ENCODE results near the gene UTF1.
"Not testable (repeated sequence)": the region's sequence is repeated elsewhere in the genome, so short reads cannot be mapped to it uniquely, and the experiment has no call there.

The UTF1 gene

GRCh38 chr10:133230387-133231195 lies 574 bp downstream of the UTF1 start:
- no peak for DNase-seq

DNA sequence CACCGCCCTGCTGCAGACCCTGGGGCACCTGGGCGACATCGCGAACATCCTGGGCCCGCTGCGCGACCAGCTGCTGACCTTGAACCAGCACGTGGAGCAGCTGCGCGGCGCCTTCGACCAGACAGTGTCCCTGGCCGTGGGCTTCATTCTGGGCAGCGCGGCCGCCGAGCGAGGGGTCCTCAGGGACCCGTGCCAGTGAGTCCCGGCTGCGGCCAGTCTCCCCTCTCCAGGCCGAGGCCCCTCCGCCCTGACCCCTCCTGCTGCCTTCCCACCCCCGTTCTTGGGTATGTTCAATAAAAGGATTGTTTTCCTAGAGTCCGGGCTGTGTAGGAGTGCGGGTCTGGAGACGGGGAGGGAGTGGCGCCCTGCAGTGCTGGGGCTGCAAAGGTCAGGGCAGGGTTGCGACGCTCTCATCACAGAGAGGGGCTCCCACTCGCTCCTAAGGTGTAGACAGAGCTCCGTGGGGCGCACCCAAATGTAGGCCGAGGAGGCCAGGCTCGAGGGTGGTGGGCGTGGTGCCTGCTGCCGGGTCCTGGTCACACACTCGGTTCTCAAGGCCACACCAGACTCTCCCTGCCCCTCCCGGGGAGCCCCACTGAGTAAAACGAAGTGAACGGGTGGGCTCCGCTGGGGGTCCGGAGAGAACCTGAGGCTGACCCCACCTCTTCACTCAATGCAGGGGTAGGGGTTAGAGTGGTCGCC lies 1.4 kb downstream of the UTF1 start:
- no peak for DNase-seq

DNA sequence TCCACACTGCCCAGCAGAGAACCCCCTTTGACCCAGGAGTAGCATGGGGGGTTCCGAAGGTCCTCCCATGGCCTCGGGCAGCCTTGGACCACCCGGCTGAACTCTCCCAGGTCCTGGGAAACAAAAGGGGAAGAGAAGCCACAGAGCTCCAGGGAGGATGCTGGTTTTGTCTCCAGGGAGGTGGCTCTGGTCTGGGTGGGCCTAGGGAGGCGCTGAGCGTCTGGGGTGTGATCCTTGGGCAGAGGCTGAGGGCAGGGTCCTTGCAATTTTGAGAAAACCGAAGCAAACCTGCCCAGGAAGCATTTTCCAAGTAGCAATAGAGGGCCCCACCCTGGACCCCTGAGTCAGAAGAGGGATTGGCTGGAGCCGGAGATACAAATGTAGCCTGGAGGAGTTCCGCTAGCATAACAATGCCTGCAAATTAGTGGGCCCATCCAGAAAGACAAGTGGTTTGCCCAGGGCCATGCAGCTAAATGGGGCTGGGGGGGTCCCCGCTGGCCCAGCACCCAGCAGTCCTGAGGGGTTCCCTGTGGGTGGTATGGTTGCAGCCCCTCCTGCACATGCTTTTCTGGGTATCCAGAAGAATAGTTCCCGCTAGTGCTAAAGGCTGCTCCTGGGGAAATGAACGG lies 2.0 kb downstream of the UTF1 start:
- DNase-seq = no peak

DNA sequence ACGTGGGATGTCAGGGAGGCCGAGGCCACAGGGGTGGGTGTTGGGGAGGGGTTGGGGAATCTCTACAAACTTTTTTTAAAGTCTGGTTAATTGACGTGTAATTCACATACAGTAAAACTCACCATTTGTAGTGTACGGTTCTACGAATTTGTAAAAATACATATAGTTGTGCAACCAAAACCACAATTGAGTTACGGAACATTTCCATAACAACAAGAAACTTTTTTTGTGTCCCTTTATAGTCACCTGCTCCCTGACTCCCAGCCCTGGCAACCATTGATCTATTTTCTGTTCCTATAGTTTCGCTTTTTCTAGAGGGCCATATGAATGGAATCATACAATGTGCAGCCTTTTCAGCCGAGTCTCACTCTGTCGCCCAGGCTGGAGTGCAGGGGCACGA lies 4.8 kb downstream of the UTF1 start:
- DNase-seq = not testable (repeated sequence)

DNA sequence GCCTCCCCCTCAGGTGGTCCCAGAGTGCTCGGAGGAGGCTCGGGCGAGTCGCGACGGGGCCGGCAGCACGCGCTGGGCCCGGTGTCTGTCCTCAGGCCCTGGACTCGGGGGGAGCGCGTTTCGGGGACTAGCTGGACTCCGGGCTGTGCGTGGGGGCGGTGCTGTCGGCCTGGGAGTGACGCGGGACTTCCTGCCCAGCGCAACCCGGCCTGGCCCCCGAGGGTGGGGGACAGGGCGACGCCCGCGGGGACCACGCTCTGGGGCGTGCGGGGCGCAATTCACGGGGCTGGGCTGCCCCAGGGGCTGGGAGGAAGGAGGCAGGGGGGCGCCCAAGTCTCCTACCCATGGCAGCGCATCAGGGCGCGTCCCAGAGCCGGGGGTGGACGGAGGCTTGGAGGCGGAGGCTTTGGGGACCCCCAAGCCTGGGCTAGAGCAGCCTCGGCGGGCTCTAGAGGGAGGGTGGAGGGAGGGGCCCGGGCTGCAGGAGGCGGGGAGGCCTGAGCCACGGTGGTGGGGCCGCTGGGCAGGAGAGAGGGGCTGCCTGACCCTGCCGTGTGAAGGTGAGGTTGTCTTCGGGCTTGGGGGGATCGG lies 5.3 kb downstream of the UTF1 start:
- DNase-seq = no peak

DNA sequence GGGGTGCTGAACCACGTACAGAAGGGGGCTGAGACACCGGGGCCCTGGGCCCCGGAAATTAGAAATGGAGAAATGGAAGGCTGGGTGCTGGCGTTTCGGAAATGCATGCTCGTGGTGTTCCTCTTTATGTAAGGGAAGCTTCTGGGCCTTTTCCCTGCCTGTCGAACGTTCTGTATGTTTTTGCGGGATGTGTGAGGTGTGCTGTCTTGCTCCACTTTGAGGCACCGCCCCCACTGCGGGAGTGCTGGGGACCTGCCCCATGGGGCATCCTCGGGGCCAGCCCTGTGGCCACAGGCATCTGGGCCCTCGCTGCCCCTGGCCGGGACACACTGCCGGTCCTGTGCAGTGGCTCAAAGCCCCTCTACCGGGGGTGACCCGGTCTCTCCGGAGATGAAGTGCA lies 5.9 kb downstream of the UTF1 start:
- DNase-seq = no peak

DNA sequence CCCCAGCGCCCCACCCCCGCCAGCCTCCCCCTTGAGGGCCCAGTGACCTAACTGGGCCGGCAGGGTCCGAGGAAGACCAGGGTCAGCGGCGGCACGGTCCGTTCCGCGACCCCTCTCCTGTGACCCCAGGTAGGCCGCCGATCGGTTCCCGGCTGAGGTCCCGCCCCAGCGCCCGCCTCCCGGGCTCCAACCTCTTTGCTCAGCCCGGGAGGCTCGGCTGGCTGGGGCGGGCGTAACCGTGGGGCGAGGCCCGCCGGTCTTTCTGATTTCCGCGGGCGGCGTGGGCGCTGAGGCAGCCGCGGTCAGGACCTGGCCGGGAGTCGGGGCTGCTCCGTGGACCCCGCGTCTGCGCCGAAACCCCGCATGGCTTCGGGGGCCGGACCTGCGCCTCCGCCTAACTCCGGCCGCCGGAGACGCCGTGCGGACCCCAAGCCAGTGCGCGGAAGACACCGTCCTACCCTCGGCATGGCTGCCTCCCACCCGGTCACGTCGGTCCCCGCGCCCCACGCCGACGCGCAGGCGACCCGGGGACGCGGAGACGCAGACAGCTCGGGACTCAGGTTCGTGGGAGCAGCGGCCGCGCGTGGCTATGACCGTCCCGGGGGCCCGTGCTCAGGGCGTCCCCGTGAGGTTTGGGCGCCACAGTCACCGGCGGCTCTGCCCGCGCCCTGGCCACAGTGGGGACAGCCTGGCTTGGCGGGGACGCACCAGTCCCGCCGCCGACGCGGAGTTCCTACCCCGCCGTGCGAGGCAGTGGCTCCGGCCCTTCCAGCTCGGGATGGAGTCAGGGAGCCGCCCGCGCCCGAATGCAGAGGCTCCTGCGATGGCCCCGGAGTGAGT lies 6.6 kb downstream of the UTF1 start:
- no peak for DNase-seq

GRCh38 chr10:133237241-133237587 lies 7.2 kb downstream of the UTF1 start:
- DNase-seq = no peak

DNA sequence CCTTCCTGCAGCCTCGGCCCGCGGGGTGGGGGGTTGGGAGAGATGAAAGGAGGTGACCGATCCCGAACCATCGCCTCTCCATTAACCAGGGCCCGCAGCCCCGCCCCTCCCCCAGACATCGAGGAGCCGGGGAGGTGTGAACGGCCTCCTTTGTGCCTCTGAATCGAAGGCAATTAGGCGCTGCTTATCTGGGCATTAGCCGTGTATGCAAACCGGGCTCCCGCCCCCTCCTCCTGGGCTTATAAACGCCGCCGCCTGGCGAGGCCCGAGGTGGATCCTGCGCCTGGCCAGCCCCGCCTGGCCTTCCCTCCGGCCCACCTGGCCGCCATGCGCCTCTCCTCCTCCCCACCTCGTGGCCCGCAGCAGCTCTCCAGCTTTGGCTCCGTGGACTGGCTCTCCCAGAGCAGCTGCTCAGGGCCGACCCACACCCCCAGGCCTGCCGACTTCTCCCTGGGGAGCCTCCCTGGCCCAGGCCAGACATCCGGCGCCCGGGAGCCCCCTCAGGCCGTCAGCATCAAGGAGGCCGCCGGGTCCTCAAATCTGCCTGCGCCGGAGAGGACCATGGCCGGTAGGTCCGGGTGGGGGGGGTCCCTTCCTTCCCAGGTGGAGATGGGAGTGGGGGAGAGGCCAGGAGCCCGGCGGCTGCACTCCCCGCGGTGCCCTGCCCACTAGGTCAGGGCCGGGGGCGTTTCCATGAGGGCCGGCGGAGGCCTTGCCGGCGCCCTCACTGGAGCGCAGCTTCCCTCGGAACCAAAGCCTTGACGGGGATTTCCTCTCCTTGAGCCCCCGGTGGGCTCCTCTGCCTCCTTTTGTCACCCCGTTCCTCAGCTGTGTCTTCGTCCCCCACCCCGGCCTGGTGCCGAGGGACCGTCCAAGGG lies 7.8 kb downstream of the UTF1 start, which contains the start of gene VENTX:
Gene VENTX, plus strand, starts transcription at position 268 of the 878 bp plus-strand sequence. Its CDS starts 60 bp downstream, at position 328.
- DNase-seq = no peak

GRCh38 chr10:133238466-133238804 lies 8.4 kb downstream of the UTF1 start:
- DNase-seq = no peak

DNA sequence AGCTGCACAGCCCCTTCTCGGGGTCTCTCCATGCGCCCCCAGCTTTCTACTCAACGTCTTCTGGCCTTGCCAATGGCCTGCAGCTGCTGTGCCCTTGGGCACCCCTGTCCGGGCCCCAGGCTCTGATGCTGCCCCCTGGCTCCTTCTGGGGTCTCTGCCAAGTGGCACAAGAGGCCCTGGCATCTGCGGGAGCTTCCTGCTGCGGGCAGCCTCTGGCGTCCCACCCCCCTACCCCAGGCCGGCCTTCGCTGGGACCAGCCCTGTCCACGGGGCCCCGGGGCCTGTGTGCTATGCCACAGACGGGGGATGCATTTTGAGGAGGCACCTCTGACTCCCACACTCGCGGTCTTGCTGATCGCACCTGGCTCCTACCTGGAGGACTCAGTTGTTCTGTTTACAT lies 10.0 kb downstream of the UTF1 start:
- no peak for DNase-seq

- DNase-seq = no peak
These were observed 11.6 kb downstream of the UTF1 start for GRCh38 chr10:133241501-133242205.

DNA sequence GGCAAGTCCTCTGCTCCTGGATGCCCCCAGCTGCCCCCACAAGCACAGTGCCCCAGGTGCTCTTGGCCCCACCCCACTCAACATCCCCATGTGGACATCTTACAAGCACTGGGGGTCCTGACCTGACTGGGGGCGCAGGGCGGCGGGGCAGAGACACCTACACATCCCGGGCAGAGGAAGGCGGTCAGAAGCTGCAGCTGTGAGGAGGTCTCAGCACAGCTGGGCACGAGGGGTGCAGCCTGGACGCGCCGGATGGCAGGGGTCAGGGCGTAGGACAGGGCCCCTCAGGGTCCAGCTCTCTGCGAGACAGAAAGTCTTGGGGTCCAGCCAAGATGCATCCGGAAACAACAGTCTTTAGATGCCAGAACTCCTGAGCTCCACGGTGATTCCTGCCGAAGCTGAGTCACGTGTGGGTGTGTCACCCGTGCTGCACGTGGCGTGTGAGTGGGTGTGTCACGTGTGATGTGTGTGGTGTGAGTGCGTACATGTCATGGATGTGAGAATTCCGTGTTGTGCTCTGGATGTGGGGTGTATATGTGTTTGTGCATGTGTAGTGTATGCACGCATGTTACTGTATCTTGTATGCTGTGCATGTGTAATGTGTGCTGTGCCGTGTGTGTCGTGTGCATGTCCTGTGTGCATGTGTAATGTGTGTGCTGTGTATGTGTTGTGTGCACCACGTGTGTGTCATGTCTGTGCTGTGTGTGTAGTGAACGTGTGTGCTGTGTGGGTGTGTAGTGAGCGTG lies 12.8 kb downstream of the UTF1 start:
- no peak for DNase-seq

GRCh38 chr10:133243593-133243992 lies 13.6 kb downstream of the UTF1 start:
- DNase-seq = no peak

- no peak for DNase-seq
These were observed 15.6 kb downstream of the UTF1 start for GRCh38 chr10:133245439-133246235.

DNA sequence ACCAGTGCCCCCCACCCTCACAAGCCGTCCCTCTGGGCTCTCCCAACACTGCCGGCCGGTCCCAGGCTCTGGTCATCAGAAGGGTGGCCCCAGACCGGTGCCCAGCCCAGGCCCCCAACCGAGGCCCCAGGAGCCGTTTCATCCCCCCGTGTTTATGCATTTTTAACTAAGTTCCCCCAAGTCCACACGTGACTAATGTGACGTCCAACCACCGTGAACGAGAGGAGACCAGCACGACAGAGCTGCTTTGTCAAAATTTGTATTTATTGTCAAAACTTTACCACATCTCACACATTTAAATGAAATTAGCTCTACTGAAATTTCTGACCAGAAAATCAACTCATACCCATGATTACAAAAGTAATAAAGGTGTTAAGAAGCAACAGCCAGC lies 16.2 kb downstream of the UTF1 start:
- DNase-seq = no peak

DNA sequence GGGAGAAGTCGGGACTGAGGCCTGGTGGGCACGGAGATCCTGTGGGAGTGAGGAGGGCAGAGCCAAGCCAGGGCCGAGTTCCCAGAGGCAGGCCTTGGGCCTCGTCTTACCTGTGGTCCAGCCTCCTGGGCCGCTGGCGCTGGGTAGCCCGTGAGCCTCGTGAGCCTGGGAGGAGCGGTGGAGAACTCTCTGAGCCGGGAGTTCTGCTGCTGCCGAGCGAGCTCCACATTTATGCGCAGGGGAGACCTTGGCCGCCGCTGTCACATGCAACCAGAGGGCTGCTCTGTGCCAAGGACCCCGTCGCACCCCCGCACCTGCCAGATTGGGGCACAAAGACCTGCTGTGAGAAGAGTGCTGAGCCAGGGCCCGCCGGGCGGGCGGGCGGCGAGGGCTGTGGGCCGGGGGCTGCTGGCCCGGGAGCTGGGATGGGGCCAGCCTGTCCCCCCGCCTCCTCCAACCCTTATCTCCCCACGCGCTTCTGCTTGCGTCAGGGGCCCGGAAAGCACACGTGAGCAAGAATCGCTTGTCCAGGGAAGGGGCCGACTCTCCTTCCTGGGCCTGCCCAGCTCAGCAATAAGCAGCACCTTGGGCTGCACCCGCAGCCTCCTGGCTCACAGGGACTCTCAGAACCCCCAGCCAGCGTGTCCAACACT lies 17.8 kb downstream of the UTF1 start:
- no peak for DNase-seq

DNA sequence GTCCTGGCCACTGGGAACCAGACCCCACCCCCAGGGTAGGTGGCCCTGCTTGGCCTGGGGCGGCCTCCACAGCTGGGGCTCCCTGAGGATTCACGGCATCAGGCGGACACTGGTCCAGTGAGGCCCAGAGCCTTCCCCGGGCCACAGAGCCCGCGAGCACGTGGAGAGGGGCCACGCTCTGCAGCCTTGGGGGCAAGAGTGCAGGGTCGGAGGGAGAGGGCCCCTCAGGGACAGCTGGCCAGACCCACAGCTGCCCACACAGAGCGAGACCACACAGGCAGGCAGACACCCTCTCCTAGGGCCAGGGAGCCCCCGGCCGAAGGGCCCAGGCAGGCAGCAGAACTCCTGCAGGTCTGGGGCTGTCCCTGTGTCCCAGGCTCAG lies 18.3 kb downstream of the UTF1 start:
- no peak for DNase-seq

Measured in NCI-H446 treated with DMSO at 0.1 percent for 48 hours (cell line).